A673 (cell line): ENCODE data around the gene VPS26C.
"Not testable (repeated sequence)": the region's sequence is repeated elsewhere in the genome, so short reads cannot be mapped to it uniquely, and the experiment has no call there.

Experiments
- EZH2 ChIP-seq: fragments of 200-600 bp; sonication (generic); IDR thresholded peaks from 2 replicates; pipeline ENCODE4 v1.6.1; 2017; ENCODE audit warnings: borderline replicate concordance, low read depth, mild to moderate bottlenecking, mixed read lengths, antibody characterized with exemption, low read length; ENCODE audit not compliant: poor library complexity, severe bottlenecking
- TF ChIP-seq, protein P1 (sequence below): fragments of 300-800, 200-600 bp; sonication (generic); conservative IDR thresholded peaks from 2 replicates; pipeline ENCODE4 v1.5.1; 2017; ENCODE audit warnings: low read depth, mild to moderate bottlenecking, antibody characterized with exemption, low read length, moderate library complexity, mixed read lengths

DNA sequence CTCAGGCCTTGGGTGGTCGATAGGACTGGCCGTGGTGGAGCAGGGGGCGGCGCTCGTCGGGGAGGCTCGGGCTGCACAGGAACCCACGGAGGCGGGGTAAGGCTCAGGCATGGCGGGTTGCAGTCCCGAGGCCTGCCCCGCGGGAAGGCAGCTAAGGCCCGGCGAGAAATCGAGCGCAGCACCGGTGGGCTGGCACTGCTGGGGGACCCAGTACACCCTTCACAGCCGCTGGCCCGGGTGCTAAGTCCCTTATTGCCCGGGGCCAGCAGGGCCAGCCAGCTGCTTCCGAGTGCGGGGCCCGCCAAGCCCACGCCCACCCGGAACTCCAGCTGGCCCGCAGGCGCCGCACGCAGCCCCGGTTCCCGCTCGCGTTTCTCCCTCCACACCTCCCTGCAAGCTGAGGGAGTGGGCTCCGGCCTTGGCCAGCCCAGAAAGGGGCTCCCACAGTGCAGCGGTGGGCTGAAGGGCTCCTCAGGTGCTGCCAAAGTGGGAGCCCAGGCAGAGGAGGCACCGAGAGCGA, 16.1 kb upstream of the VPS26C start:
- TF ChIP-seq, protein P1, sequence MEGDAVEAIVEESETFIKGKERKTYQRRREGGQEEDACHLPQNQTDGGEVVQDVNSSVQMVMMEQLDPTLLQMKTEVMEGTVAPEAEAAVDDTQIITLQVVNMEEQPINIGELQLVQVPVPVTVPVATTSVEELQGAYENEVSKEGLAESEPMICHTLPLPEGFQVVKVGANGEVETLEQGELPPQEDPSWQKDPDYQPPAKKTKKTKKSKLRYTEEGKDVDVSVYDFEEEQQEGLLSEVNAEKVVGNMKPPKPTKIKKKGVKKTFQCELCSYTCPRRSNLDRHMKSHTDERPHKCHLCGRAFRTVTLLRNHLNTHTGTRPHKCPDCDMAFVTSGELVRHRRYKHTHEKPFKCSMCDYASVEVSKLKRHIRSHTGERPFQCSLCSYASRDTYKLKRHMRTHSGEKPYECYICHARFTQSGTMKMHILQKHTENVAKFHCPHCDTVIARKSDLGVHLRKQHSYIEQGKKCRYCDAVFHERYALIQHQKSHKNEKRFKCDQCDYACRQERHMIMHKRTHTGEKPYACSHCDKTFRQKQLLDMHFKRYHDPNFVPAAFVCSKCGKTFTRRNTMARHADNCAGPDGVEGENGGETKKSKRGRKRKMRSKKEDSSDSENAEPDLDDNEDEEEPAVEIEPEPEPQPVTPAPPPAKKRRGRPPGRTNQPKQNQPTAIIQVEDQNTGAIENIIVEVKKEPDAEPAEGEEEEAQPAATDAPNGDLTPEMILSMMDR: not testable (repeated sequence)
- not testable (repeated sequence) for TF ChIP-seq EZH2
